ENCODE measurements around the gene JAZF1.

The JAZF1 gene

GRCh38 chr7:28144266-28144665, 36.3 kb downstream of the JAZF1 start:
- DNase-seq: no peak
- Histone ChIP-seq H3K27ac (no peak overlapping the region), H3K36me3 (no peaks in the 10 kb centered on the region), H3K27me3 (no peaks in the 10 kb centered on the region), H3K4me3 (no peak overlapping the region), H3K4me1 (peaks cover 0 to 7% (median 3%) of the 10 kb centered on the region in 4 donors), H3K9me3 (no peaks in the 10 kb centered on the region)
- intact Hi-C loops (cut with DNase I; ENCODE audit: low total_unique reads): no loop called here
- no peak for TF ChIP-seq CTCF (IDR thresholded peaks at IDR 0.05)

GRCh38 chr7:28142650-28143049, 37.9 kb downstream of the JAZF1 start:
- Histone ChIP-seq H3K4me3 (no peak overlapping the region), H3K27me3 (no peaks in the 10 kb centered on the region), H3K36me3 (no peaks in the 10 kb centered on the region), H3K4me1 (peaks cover 0 to 7% (median 3%) of the 10 kb centered on the region in 4 donors), H3K27ac (no peak overlapping the region), H3K9me3 (no peaks in the 10 kb centered on the region)
- DNase-seq: no peak
- no peak for TF ChIP-seq CTCF (IDR thresholded peaks at IDR 0.05)
- intact Hi-C loops (cut with DNase I; ENCODE audit: low total_unique reads): no loop called here

- Histone ChIP-seq H3K36me3 (no peaks in the 10 kb centered on the region), H3K4me3 (no peak overlapping the region), H3K4me1 (peaks cover 0 to 10% (median 4%) of the 10 kb centered on the region in 4 donors), H3K27ac (no peak overlapping the region), H3K9me3 (no peaks in the 10 kb centered on the region), H3K27me3 (no peaks in the 10 kb centered on the region)
- no peak for TF ChIP-seq CTCF (IDR thresholded peaks at IDR 0.05)
- no peak for DNase-seq
- intact Hi-C loops (cut with DNase I; ENCODE audit: low total_unique reads): no loop called here
Observed at GRCh38 chr7:28140979-28141378, 39.6 kb downstream of the JAZF1 start.

- peaks cover 0 to 22% (median 8%) of the 10 kb centered on the region in 4 donors for H3K4me1 ChIP-seq
- no peaks in the 10 kb centered on the region for H3K27me3 ChIP-seq
- H3K36me3 ChIP-seq: no peaks in the 10 kb centered on the region
- intact Hi-C loops (cut with DNase I; ENCODE audit: low total_unique reads): no loop called here
- no peak overlapping the region for H3K27ac ChIP-seq
- no peaks in the 10 kb centered on the region for H3K9me3 ChIP-seq
- no peak for TF ChIP-seq CTCF (IDR thresholded peaks at IDR 0.05)
- no peak overlapping the region for H3K4me3 ChIP-seq
- no peak for DNase-seq
Observed at GRCh38 chr7:28138837-28139236, 41.8 kb downstream of the JAZF1 start.

GRCh38 chr7:28137463-28137862, 43.1 kb downstream of the JAZF1 start:
- Histone ChIP-seq H3K4me1 (peaks cover 0 to 22% (median 8%) of the 10 kb centered on the region in 4 donors), H3K36me3 (no peaks in the 10 kb centered on the region), H3K9me3 (no peaks in the 10 kb centered on the region), H3K27me3 (no peaks in the 10 kb centered on the region), H3K4me3 (no peak overlapping the region), H3K27ac (no peak overlapping the region)
- intact Hi-C loops (cut with DNase I; ENCODE audit: low total_unique reads): no loop called here
- DNase-seq: no peak
- TF ChIP-seq CTCF (IDR thresholded peaks at IDR 0.05): no peak

- no peak overlapping the region for H3K4me3 ChIP-seq
- H3K4me1 ChIP-seq: peaks cover 0 to 22% (median 8%) of the 10 kb centered on the region in 4 donors
- no peak overlapping the region for H3K27ac ChIP-seq
- TF ChIP-seq CTCF (IDR thresholded peaks at IDR 0.05): no peak
- DNase-seq: no peak
- no peaks in the 10 kb centered on the region for H3K27me3 ChIP-seq
- no peaks in the 10 kb centered on the region for H3K9me3 ChIP-seq
- no peaks in the 10 kb centered on the region for H3K36me3 ChIP-seq
- intact Hi-C loops (cut with DNase I; ENCODE audit: low total_unique reads): no loop called here
Observed at GRCh38 chr7:28136885-28137284, 43.7 kb downstream of the JAZF1 start.

Data from tibial artery (tissue), 4 donors.